GM18517 (cell line): ENCODE measurements around the gene MYRIP.

ENCODE experiments used
- ATAC-seq: cut with Tn5 transposase; IDR thresholded peaks from one replicate; pipeline ENCODE4 v1.9.1; 2021; ENCODE audit warnings: mild to moderate bottlenecking, moderate library complexity; ENCODE audit not compliant: unreplicated experiment

The MYRIP gene

GRCh38 chr3:39900462-39901002 lies 91.1 kb downstream of the MYRIP start:
- no peak for ATAC-seq

- no peak for ATAC-seq
Measured at GRCh38 chr3:39903253-39903652, 93.8 kb downstream of the MYRIP start.

GRCh38 chr3:39905788-39906187 lies 96.4 kb downstream of the MYRIP start:
- no peak for ATAC-seq

- ATAC-seq: no peak
Measured at GRCh38 chr3:39907981-39908380, 98.6 kb downstream of the MYRIP start.

- ATAC-seq: no peak
Measured at GRCh38 chr3:39910135-39910534, 100.7 kb downstream of the MYRIP start.

GRCh38 chr3:39910826-39911464 lies 101.5 kb downstream of the MYRIP start:
- ATAC-seq: no peak

- ATAC-seq: no peak
Measured at GRCh38 chr3:39911465-39912309, 102.3 kb downstream of the MYRIP start.

- ATAC-seq: no peak
Measured at GRCh38 chr3:39915027-39915426, 105.6 kb downstream of the MYRIP start.

- ATAC-seq: peak; percentile 82
Measured at GRCh38 chr3:39917065-39917773, 107.8 kb downstream of the MYRIP start.

- no peak for ATAC-seq
Measured at GRCh38 chr3:39919281-39919680, 109.9 kb downstream of the MYRIP start.

- ATAC-seq: no peak
Measured at GRCh38 chr3:39920271-39920670, 110.9 kb downstream of the MYRIP start.

GRCh38 chr3:39927479-39927878 lies 118.1 kb downstream of the MYRIP start:
- ATAC-seq: no peak

GRCh38 chr3:39933986-39934693 lies 124.7 kb downstream of the MYRIP start:
- no peak for ATAC-seq

GRCh38 chr3:39934696-39935095 lies 125.3 kb downstream of the MYRIP start:
- no peak for ATAC-seq

GRCh38 chr3:39935261-39935660 lies 125.9 kb downstream of the MYRIP start:
- ATAC-seq: no peak

GRCh38 chr3:39936848-39937247 lies 127.4 kb downstream of the MYRIP start:
- no peak for ATAC-seq

- ATAC-seq: no peak
Measured at GRCh38 chr3:39937315-39937714, 127.9 kb downstream of the MYRIP start.

GRCh38 chr3:39937874-39938273 lies 128.5 kb downstream of the MYRIP start:
- peak; percentile 65 for ATAC-seq

- ATAC-seq: no peak
Measured at GRCh38 chr3:39941931-39942330, 132.5 kb downstream of the MYRIP start.

GRCh38 chr3:39960515-39961191 lies 151.2 kb downstream of the MYRIP start:
- no peak for ATAC-seq
